GM12865 (cell line): Measurements from ENCODE around the gene GALNTL6.

Source experiments
- DNase-seq: peaks from one replicate; pipeline ENCODE4 v3.0.0; 2010; ENCODE audit warnings: low read depth
- H3K4me3 ChIP-seq: 2 replicates; pipeline ENCODE4 v1.5.1; 2011; ENCODE audit warnings: mild to moderate bottlenecking, low read depth, low read length, control low read depth
- CTCF ChIP-seq: IDR thresholded peaks from 2 replicates; pipeline ENCODE4 v1.5.1; 2011; ENCODE audit warnings: low read length, control low read depth, low read depth, inconsistent platforms; ENCODE audit not compliant: insufficient read depth; ENCODE audit errors: missing control alignments

Gene GALNTL6

GRCh38 chr4:172842779-172843178, 1029.6 kb downstream of the GALNTL6 start:
- no peak for TF ChIP-seq CTCF

GRCh38 chr4:172843192-172843591, 1030.0 kb downstream of the GALNTL6 start:
- no peak overlapping the region for H3K4me3 ChIP-seq
- no peak for TF ChIP-seq CTCF
- DNase-seq: no peak

More at GRCh38 chr4:172842779-172843178, 1029.6 kb downstream of the GALNTL6 start:
- no peak overlapping the region for H3K4me3 ChIP-seq
- DNase-seq: no peak

GRCh38 chr4:172844556-172844955, 1031.4 kb downstream of the GALNTL6 start:
- H3K4me3 ChIP-seq: no peak overlapping the region
- no peak for TF ChIP-seq CTCF
- DNase-seq: no peak

GRCh38 chr4:172845281-172845680, 1032.1 kb downstream of the GALNTL6 start:
- DNase-seq: no peak
- no peak for TF ChIP-seq CTCF
- no peak overlapping the region for H3K4me3 ChIP-seq

GRCh38 chr4:172850838-172851237, 1037.6 kb downstream of the GALNTL6 start:
- H3K4me3 ChIP-seq: no peak overlapping the region
- no peak for TF ChIP-seq CTCF
- DNase-seq: no peak

GRCh38 chr4:172851534-172851933, 1038.3 kb downstream of the GALNTL6 start:
- H3K4me3 ChIP-seq: no peak overlapping the region
- no peak for TF ChIP-seq CTCF
- DNase-seq: no peak

GRCh38 chr4:172857026-172857425, 1043.8 kb downstream of the GALNTL6 start:
- H3K4me3 ChIP-seq: no peak overlapping the region
- no peak for DNase-seq
- no peak for TF ChIP-seq CTCF
